ENCODE measurements around the gene LTBP1. TPM values are rescaled to one million over a fixed set of nuclear protein-coding genes. Genes with fewer than 3 reads are reported as not detected.
A peak's percentile ranks its signal among the peaks of the same experiment; 100 is the strongest.

LTBP1 gene
- polyA plus RNA-seq, 1 experiment, result 124 TPM

GRCh38 chr2:32940316-32940997 lies 6.3 kb upstream of the LTBP1 start:
- no peaks in the 10 kb centered on the region; the same call in none of the 2 replicates for H3K27me3 ChIP-seq (ENCODE audit: control insufficient read depth, insufficient read depth, low read length)
- CTCF ChIA-PET, result no interaction called here
- POLR2A ChIA-PET, result no interaction called here

DNA sequence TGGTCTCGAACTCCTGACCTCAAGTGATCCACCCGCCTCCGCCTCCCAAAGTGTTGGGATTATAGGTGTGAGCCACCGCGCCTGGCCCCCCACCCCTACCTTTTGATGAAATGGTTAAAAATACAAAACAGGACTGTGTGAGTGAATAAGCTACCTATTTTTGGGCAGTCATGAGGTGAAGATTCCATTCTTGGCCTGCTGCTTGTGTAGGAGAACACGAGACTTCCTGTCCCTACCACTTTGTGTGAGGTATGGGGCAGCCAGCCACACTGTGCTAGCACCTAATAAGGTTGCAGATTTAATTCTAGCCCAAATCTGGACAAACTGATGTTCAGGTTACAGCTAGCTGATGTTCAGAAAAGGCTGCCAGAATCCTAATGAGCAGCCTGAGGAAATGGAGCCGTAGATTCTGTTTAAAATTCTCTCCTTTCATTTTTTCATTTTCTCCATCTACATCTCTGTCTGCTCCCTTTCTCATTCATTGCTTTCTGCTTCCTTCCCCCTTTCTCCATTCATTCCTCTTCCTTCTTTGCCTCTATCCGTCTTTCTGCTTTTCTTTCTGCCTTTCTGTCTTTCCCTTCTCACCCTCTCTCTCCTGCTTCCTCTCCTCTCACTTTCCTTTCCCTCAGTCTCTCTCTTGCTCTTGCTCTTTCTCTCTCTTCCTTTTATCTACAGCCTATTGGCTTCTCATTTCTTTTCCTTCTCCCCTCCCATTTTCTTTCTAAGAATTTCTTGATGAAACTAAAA lies 4.6 kb upstream of the LTBP1 start:
- Histone ChIP-seq H3K4me3 (ENCODE audit: low read depth, low read length) (no peak overlapping the region), H3K36me3 (ENCODE audit: control insufficient read depth, insufficient read depth, low read length) (no peaks in the 10 kb centered on the region), H3K27me3 (ENCODE audit: control insufficient read depth, insufficient read depth, low read length) (no peaks in the 10 kb centered on the region; the same call in none of the 2 replicates)
- TF ChIP-seq, protein P1, sequence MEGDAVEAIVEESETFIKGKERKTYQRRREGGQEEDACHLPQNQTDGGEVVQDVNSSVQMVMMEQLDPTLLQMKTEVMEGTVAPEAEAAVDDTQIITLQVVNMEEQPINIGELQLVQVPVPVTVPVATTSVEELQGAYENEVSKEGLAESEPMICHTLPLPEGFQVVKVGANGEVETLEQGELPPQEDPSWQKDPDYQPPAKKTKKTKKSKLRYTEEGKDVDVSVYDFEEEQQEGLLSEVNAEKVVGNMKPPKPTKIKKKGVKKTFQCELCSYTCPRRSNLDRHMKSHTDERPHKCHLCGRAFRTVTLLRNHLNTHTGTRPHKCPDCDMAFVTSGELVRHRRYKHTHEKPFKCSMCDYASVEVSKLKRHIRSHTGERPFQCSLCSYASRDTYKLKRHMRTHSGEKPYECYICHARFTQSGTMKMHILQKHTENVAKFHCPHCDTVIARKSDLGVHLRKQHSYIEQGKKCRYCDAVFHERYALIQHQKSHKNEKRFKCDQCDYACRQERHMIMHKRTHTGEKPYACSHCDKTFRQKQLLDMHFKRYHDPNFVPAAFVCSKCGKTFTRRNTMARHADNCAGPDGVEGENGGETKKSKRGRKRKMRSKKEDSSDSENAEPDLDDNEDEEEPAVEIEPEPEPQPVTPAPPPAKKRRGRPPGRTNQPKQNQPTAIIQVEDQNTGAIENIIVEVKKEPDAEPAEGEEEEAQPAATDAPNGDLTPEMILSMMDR (IDR thresholded peaks at IDR 0.05; ENCODE audit: insufficient read depth, low read depth, low read length), result no peak
- ChIA-PET CTCF (interaction anchor here (0.7 to 2.3 kb wide), 3 partner anchors 16 to 168 kb away, joined by 4 to 7 read pairs (median 6); no protein-coding TSS in a partner anchor), POLR2A (no interaction called here)
- no peak for DNase-seq (ENCODE audit: low read depth)

More at GRCh38 chr2:32940316-32940997, 6.3 kb upstream of the LTBP1 start:
- Histone ChIP-seq H3K36me3 (ENCODE audit: control insufficient read depth, insufficient read depth, low read length) (no peaks in the 10 kb centered on the region), H3K4me3 (ENCODE audit: low read depth, low read length) (no peak overlapping the region)
- TF ChIP-seq, protein P1 (IDR thresholded peaks at IDR 0.05; ENCODE audit: insufficient read depth, low read depth, low read length), result no peak
- no peak for DNase-seq (ENCODE audit: low read depth)

- H3K36me3 ChIP-seq (ENCODE audit: control insufficient read depth, insufficient read depth, low read length), result no peaks in the 10 kb centered on the region
- POLR2A ChIA-PET, result no interaction called here
- CTCF ChIA-PET, result interaction anchor here (0.7 to 2.3 kb wide), 3 partner anchors 17 to 169 kb away, joined by 4 to 7 read pairs (median 6); no protein-coding TSS in a partner anchor
- DNase-seq (ENCODE audit: low read depth), result peak; percentile 13
- TF ChIP-seq, protein P1 (IDR thresholded peaks at IDR 0.05; ENCODE audit: insufficient read depth, low read depth, low read length), result no peak
- no peaks in the 10 kb centered on the region; the same call in none of the 2 replicates for H3K27me3 ChIP-seq (ENCODE audit: control insufficient read depth, insufficient read depth, low read length)
- no peak overlapping the region for H3K4me3 ChIP-seq (ENCODE audit: low read depth, low read length)
Observed at GRCh38 chr2:32942793-32943485, 3.8 kb upstream of the LTBP1 start.

DNA sequence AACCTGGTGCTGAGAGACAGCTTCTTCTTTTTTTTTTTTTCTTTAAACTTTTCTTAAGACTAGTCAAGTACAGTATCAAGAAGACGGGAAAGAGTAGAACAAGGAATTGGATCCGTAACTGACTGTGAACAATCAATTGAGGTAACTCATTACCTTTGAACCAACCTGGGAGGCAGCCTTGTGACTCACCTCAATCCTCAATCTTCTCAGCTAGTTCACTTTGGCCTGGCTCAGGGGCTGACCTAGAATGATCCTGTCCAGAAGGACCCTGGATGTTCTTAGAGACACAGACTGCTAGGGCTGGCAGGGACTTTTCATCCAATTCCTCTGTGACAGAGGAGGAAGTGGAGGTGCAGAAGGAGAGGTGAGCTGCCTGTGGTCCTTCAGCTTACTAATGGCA lies 1.5 kb upstream of the LTBP1 start:
- ChIA-PET CTCF (interaction anchor here (1.1 to 2.1 kb wide), 4 partner anchors 11 to 174 kb away, joined by 4 to 9 read pairs (median 7); no protein-coding TSS in a partner anchor), POLR2A (no interaction called here)
- Histone ChIP-seq H3K36me3 (ENCODE audit: control insufficient read depth, insufficient read depth, low read length) (no peaks in the 10 kb centered on the region), H3K27me3 (ENCODE audit: control insufficient read depth, insufficient read depth, low read length) (no peaks in the 10 kb centered on the region; the same call in none of the 2 replicates), H3K4me3 (ENCODE audit: low read depth, low read length) (no peak overlapping the region)
- TF ChIP-seq, protein P1 (IDR thresholded peaks at IDR 0.05; ENCODE audit: insufficient read depth, low read depth, low read length), result no peak
- no peak for DNase-seq (ENCODE audit: low read depth)

All from BJ (cell line).